Activated CD4-positive, alpha-beta memory T cell treated with anti-CD3 and anti-CD28 coated beads, Interleukin-2, amount 10 ng/mL, durations not matched to agents 7 days and 5 days (primary cell): ENCODE results near the gene SKAP1. TPM values are rescaled to one million over a fixed set of nuclear protein-coding genes. Genes with fewer than 3 reads are reported as not detected.
"Not testable (repeated sequence)": the region's sequence is repeated elsewhere in the genome, so short reads cannot be mapped to it uniquely, and the experiment has no call there.

Experiments used
- CTCF ChIA-PET: fragments of 350-600 bp; sonication (Branson Sonifier 250); formaldehyde crosslinking; loops from one replicate; lab custom pipeline; 2021; ENCODE audit warnings: antibody characterized with exemption, inconsistent platforms; lab: Charles Lee
- POLR2A ChIA-PET: fragments of 350-600 bp; sonication (Branson Sonifier 250); formaldehyde crosslinking; loops from one replicate; lab custom pipeline; 2021; ENCODE audit warnings: antibody characterized with exemption; lab: Charles Lee
- DNase-seq: peaks from one replicate; pipeline ENCODE4 v3.0.0-alpha.2; 2020
- H3K27ac Mint-ChIP-seq: one replicate; pipeline ENCODE4 v1.8.0; 2021; ENCODE audit warnings: mild to moderate bottlenecking, mixed read lengths
- H3K27me3 Mint-ChIP-seq: one replicate; pipeline ENCODE4 v1.8.0; 2021; ENCODE audit warnings: mixed read lengths
- H3K36me3 Mint-ChIP-seq: one replicate; pipeline ENCODE4 v1.8.0; 2021; ENCODE audit warnings: low read depth, mixed read lengths
- H3K4me1 Mint-ChIP-seq: one replicate; pipeline ENCODE4 v1.8.0; 2021; ENCODE audit warnings: mixed read lengths
- H3K4me3 Mint-ChIP-seq: one replicate; pipeline ENCODE4 v1.8.0; 2021; ENCODE audit warnings: mild to moderate bottlenecking, mixed read lengths
- H3K9me3 Mint-ChIP-seq: one replicate; pipeline ENCODE4 v1.8.0; 2021; ENCODE audit warnings: mixed read lengths
- total RNA-seq, 2 experiments: library from RNA; stranded (reverse); gene quantifications; one replicate each; pipeline ENCODE4 v1.2.3, GENCODE V29; 2021

The SKAP1 gene
- total RNA-seq, 2 experiments from 2014 or later = 132 to 133 TPM

DNA sequence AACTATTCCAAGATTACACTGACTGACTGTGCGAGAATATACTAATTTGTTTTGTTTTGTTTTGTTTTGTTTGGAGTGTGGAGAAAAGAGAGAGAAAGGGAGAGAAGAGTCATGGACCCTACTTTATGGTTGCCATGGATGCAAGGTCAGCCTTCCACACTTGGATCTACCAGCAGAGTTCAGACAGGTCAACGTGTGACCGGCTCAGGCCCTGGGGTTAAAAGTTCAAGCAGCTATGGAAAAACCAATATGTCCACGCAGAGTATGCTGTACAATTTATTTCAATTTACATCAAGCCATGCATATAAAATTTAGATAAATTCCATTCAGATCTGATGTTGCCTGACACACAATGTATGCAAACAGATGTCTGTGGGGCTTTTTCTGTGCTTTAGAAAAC lies 122.8 kb downstream of the SKAP1 start:
- ChIA-PET CTCF (interaction anchor here (1.1 to 2.4 kb wide), 8 partner anchors 26 to 312 kb away, joined by 3 to 27 read pairs (median 4); partner anchors contain the start of gene HOXB5), POLR2A (no interaction called here)
- H3K27me3 Mint-ChIP-seq = no peaks in the 10 kb centered on the region
- no peaks in the 10 kb centered on the region for H3K9me3 Mint-ChIP-seq
- peaks cover 10% of the 10 kb centered on the region for H3K4me1 Mint-ChIP-seq
- H3K4me3 Mint-ChIP-seq = no peak overlapping the region
- no peak overlapping the region for H3K27ac Mint-ChIP-seq
- DNase-seq = no peak
- peaks cover 6% of the 10 kb centered on the region for H3K36me3 Mint-ChIP-seq

DNA sequence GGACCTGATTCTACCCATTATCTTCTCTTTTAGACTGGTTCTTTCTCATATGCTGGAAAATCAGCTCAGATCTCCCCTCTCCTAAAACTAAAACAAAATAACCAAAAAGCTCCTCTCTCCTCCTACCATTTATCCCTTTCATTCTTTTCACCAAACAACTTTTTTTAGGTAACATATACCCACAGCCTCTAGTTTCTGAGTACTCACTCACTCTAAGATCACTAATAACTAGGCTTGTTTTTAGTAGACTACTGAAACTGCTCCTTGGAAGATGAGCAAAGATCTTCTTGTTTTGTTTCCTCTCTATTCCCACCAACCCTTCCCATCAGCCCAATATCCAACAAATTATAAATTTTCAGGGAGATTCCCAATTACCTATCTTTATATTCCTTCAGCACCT lies 129.0 kb downstream of the SKAP1 start:
- Mint-ChIP-seq H3K4me3 (no peak overlapping the region), H3K9me3 (no peaks in the 10 kb centered on the region), H3K27me3 (no peaks in the 10 kb centered on the region), H3K27ac (no peak overlapping the region), H3K4me1 (peaks cover 33% of the 10 kb centered on the region), H3K36me3 (peaks cover 10% of the 10 kb centered on the region)
- POLR2A ChIA-PET = no interaction called here
- DNase-seq = no peak
- CTCF ChIA-PET = no interaction called here

DNA sequence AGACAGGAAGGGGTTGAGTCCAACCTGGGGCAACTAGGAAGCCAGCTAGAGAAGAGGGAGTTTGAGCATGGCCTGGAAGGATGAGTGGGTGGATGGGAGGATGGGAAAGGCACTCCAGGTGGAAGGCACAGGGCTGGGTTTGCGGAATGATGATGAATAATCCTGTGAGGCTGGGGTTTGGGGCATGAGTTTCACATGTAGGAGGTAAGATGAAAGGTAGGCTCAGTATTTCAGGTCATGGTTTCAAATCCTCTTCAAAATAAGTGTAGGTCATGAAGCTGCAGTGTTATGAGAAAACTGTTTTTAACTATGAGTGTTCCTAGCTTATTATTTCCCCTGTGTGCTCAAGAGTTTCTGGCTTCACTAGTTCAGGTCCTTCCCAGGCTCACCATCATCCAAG lies 130.3 kb downstream of the SKAP1 start:
- no peaks in the 10 kb centered on the region for H3K9me3 Mint-ChIP-seq
- POLR2A ChIA-PET = no interaction called here
- H3K27ac Mint-ChIP-seq = no peak overlapping the region
- peaks cover 45% of the 10 kb centered on the region for H3K4me1 Mint-ChIP-seq
- CTCF ChIA-PET = no interaction called here
- no peak overlapping the region for H3K4me3 Mint-ChIP-seq
- H3K36me3 Mint-ChIP-seq = peaks cover 10% of the 10 kb centered on the region
- DNase-seq = no peak
- no peaks in the 10 kb centered on the region for H3K27me3 Mint-ChIP-seq

DNA sequence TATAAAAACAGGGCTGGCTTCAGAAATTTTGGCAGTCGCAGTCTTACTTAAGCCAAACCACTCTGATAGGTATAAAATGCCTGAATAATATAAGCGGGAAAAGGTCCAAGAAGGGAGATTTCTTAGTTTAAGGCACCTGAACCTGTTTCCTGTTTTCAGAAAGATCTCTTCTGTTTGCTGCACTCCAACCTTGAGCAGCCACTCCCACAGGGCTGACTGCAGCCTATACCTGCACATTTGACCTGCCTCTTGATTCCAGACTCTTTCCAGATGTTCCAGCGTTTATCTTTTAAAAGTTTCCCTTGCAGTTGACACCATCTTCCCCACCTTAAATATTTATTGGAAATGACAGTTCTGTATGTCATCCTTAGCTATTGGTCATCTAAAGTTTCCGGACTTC lies 132.2 kb downstream of the SKAP1 start:
- H3K27me3 Mint-ChIP-seq = no peaks in the 10 kb centered on the region
- ChIA-PET POLR2A (no interaction called here), CTCF (interaction anchor here (0.7 to 1.5 kb wide), 2 partner anchors 38 to 304 kb away, joined by 3 to 4 read pairs; no protein-coding TSS in a partner anchor)
- H3K9me3 Mint-ChIP-seq = no peaks in the 10 kb centered on the region
- no peak overlapping the region for H3K27ac Mint-ChIP-seq
- peaks cover 60% of the 10 kb centered on the region for H3K4me1 Mint-ChIP-seq
- no peak for DNase-seq
- H3K36me3 Mint-ChIP-seq = peaks cover 17% of the 10 kb centered on the region
- no peak overlapping the region for H3K4me3 Mint-ChIP-seq

DNA sequence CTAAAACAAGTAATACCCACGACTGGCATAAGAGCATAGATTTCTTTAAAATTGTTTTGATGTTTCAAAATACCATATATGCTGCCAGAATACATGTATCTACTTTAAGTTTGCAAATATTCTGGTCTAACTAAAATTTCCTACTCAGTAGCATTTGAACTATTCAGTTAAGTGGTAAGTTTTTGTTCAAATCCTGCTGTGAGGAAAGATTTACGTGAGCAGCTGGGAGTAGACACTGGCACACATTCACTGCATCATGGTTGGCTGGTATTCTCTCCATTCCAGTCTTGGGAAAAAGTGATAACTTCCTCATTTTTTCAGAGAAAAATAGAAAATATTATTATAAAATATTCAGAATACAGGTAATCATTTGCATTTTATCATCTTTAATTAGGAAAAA lies 133.6 kb downstream of the SKAP1 start:
- H3K27me3 Mint-ChIP-seq = no peaks in the 10 kb centered on the region
- DNase-seq = no peak
- no peak overlapping the region for H3K4me3 Mint-ChIP-seq
- peaks cover 61% of the 10 kb centered on the region for H3K4me1 Mint-ChIP-seq
- ChIA-PET CTCF (interaction anchor here (0.6 to 0.7 kb wide), 2 partner anchors 12 to 199 kb away, joined by 3 to 4 read pairs; no protein-coding TSS in a partner anchor), POLR2A (interaction anchor here (0.6 to 1.3 kb wide), 2 partner anchors 110 to 143 kb away, joined by 3 read pairs; no protein-coding TSS in a partner anchor)
- no peaks in the 10 kb centered on the region for H3K9me3 Mint-ChIP-seq
- peaks cover 17% of the 10 kb centered on the region for H3K36me3 Mint-ChIP-seq
- no peak overlapping the region for H3K27ac Mint-ChIP-seq

DNA sequence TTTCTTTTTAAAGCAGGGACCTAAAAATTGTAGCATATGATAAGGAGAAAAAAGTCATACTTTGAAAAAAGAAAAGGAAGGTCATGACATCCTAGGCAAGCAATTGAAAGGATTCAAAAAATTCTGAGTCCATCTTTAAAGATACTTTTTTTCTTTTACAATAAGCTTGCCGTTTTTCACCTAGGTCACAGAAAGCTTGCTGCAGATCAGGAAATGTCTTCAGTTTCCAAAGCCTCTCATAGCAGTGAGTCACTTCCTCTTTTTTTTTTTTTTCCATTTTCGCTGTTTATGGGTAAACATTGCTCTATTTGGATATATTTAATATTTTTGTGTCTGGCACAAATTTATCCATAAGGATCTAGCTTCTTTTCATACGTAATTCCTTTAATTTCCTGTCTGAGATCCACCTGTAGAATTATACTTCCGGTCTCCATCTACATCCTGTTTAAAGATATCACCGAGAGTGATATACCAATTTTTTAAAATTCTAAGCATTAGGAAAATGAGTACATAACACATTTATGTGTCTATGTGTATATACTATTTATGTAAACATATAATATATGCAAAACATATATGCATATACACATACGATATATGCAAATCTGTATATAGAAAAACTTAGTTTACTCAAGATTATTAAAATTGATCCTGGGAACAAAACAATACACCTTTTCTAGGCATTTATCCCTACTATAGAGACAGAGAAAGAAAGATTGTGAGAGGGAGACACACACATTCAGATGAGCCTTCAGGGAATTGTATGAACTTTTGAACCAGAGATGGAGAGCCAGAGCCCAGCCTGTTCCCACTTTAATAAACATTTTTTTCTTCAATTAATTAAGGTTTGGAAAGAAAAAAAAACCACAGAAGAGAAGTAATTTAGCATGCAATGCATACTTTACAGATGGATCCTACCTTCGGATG lies 134.4 kb downstream of the SKAP1 start:
- peaks cover 20% of the 10 kb centered on the region for H3K36me3 Mint-ChIP-seq
- peak overlapping the region; percentile 72 for H3K4me3 Mint-ChIP-seq
- ChIA-PET CTCF (interaction anchor here (0.6 to 2.8 kb wide), 7 partner anchors 9 to 298 kb away, joined by 3 to 7 read pairs (median 4); partner anchors contain the start of gene HOXB5), POLR2A (interaction anchor here (0.6 to 1.6 kb wide), 9 partner anchors 9 to 293 kb away, joined by 3 to 4 read pairs (median 3); partner anchors contain the start of gene NFE2L1)
- DNase-seq = no peak
- peak overlapping the region; percentile 92 for H3K27ac Mint-ChIP-seq
- H3K4me1 Mint-ChIP-seq = peaks cover 56% of the 10 kb centered on the region
- H3K9me3 Mint-ChIP-seq = no peaks in the 10 kb centered on the region
- no peaks in the 10 kb centered on the region for H3K27me3 Mint-ChIP-seq

DNA sequence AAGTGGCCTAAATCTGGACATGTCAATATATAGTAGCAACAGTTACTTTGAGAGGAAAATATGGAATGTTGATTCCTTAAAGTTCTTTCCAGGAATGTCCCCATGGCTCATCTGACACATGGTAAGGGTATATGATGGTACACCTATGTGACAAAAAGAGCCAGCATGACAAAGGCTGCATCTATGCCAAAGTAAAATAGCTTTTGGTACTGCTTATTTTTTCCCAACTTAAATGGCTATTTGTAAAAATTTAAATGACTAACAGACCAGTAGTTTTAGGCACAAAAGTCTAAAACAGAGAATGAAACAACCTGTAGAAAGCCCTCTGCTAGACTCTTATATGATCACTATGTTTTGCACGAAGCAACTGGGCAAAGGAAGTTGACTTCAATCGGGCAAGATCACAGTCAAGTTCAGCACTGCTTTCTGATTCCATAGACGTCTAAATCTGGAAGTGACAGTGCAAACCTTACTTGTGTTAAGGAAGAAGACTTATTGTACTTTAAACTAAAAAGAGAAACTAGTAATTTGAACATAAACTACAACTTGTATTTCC lies 135.1 kb downstream of the SKAP1 start:
- Mint-ChIP-seq H3K9me3 (no peaks in the 10 kb centered on the region), H3K4me1 (peaks cover 50% of the 10 kb centered on the region), H3K4me3 (peak overlapping the region; percentile 72), H3K27ac (peak overlapping the region; percentile 92), H3K27me3 (no peaks in the 10 kb centered on the region), H3K36me3 (peaks cover 16% of the 10 kb centered on the region)
- ChIA-PET POLR2A (interaction anchor here (0.6 to 1.6 kb wide), 9 partner anchors 10 to 294 kb away, joined by 3 to 5 read pairs (median 3); partner anchors contain the start of gene NFE2L1), CTCF (interaction anchor here (0.8 to 2.8 kb wide), 5 partner anchors 9 to 33 kb away, joined by 3 to 8 read pairs (median 6); no protein-coding TSS in a partner anchor)
- no peak for DNase-seq

DNA sequence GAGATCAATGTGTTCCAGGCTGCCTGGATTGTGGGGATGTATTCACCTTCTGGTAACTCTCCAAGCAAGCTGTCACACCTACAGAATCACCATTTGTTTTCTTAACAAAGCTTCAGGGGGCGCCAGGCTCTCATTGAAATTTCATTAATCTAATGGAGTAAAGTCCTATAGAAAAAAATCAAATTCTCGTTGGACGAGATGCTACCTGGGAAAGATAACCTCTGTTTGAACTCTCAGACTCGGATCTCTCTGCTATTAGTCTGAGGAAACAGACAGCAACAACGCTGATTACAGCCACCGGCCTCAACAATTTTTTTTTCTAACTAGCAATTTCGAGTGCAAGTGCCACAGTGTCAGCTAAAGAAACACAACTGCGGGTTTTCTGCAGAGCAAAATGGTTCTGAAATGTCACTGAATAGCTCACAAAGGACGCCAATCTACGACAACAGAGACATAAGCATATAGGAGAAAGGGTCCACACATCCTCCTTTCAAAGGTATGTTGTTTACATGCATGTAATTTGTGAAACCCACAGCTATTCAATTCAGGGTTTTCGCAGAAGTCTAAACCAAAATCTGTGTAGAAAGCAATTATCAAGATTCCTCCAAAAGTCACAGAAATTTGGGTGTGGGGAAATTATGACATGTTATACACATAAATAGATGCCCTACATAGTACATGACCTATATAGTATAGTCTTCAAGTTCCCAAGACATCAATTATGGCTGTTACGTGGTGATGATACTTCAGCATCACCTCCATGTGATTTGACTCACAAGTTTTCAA lies 135.8 kb downstream of the SKAP1 start:
- Mint-ChIP-seq H3K4me3 (peak overlapping the region; percentile 72), H3K36me3 (peaks cover 10% of the 10 kb centered on the region), H3K27me3 (no peaks in the 10 kb centered on the region), H3K4me1 (peaks cover 44% of the 10 kb centered on the region), H3K9me3 (no peaks in the 10 kb centered on the region), H3K27ac (peak overlapping the region; percentile 92)
- no peak for DNase-seq
- ChIA-PET CTCF (interaction anchor here (1.0 to 2.8 kb wide), 5 partner anchors 10 to 44 kb away, joined by 3 to 8 read pairs (median 5); no protein-coding TSS in a partner anchor), POLR2A (interaction anchor here (1.0 to 1.6 kb wide), 4 partner anchors 11 to 57 kb away, joined by 3 to 5 read pairs (median 4); no protein-coding TSS in a partner anchor)

DNA sequence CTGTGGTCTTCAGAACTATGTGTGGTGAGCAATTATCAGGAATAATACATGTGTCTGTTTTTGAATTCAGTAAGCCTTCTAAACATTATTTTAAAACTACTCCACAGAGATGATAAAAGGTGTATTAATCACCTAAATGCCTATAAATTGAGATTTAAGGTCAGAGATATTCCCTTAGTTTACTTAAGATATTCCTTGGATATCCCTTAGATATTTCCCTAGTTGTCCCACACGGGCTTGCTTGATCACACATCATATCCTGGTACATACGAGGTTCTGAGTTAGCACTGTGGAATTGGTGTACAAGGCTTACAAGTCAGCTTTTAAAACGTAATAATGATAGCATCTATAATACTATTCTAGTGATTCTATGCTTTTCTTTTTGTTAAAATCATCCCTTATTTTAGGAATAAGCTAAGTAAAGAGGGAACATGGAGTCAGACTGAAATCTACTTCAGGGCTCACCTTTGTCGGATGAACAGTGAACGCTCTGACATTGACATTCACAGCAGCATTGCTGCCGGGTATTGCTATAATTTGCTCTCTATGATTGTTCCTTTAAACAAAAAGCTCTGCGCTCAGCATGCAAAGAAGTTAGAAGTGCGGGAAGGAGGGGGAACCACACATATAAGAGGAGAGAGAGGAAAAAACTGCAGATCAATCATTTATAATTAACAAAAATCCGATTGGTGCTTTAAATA lies 136.5 kb downstream of the SKAP1 start:
- H3K9me3 Mint-ChIP-seq = no peaks in the 10 kb centered on the region
- ChIA-PET POLR2A (interaction anchor here (1.0 to 1.4 kb wide), 2 partner anchors 10 to 30 kb away, joined by 3 to 5 read pairs; no protein-coding TSS in a partner anchor), CTCF (interaction anchor here (1.0 to 2.8 kb wide), 5 partner anchors 11 to 43 kb away, joined by 3 to 8 read pairs (median 5); no protein-coding TSS in a partner anchor)
- no peak overlapping the region for H3K4me3 Mint-ChIP-seq
- no peak for DNase-seq
- H3K27ac Mint-ChIP-seq = peak overlapping the region; percentile 92
- peaks cover 10% of the 10 kb centered on the region for H3K36me3 Mint-ChIP-seq
- H3K4me1 Mint-ChIP-seq = peaks cover 42% of the 10 kb centered on the region
- no peaks in the 10 kb centered on the region for H3K27me3 Mint-ChIP-seq

DNA sequence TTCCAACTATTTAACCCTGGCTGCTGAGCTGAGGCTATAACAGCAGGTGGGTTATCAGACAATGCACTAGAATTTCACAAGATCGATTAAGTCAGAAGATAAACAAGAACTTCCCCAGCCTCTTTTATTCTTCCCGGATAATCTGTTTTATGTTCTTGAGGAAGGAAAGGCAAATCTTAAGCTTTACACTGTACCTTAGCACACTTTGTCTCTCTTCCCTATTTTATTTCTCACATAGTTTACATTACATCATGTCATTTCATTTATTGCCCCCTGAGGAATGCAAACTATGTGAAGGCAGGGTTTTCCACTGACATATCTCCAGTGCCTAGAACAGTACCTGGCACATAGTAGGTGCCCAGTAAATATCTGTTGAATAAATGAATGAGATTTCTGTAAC lies 139.6 kb downstream of the SKAP1 start:
- H3K4me1 Mint-ChIP-seq = peaks cover 25% of the 10 kb centered on the region
- H3K4me3 Mint-ChIP-seq = no peak overlapping the region
- DNase-seq = no peak
- CTCF ChIA-PET = no interaction called here
- H3K9me3 Mint-ChIP-seq = no peaks in the 10 kb centered on the region
- no peak overlapping the region for H3K27ac Mint-ChIP-seq
- H3K36me3 Mint-ChIP-seq = peaks cover 18% of the 10 kb centered on the region
- no peaks in the 10 kb centered on the region for H3K27me3 Mint-ChIP-seq
- POLR2A ChIA-PET = no interaction called here

DNA sequence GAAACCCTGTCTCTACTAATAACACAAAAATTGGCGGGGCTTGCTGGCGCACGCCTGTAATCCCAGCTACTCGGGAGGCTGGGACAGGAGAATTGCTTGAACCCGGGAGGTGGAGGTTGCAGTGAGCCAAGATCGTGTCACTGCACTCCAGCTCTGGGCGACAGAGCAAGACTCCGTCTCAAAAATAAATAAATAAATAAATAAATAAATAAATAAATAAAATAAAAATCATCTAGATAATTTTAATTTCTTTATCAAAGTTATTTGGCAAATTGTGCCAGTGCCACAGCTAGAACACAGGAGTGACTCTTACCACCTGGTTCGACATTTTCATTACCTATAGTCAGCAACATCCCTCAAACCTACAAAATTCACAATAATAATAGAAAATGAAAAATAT lies 143.1 kb downstream of the SKAP1 start:
- POLR2A ChIA-PET, H3K27me3 Mint-ChIP-seq, DNase-seq, H3K4me1 Mint-ChIP-seq, H3K27ac Mint-ChIP-seq, H3K4me3 Mint-ChIP-seq, H3K9me3 Mint-ChIP-seq: not testable (repeated sequence)
- peaks cover 13% of the 10 kb centered on the region for H3K36me3 Mint-ChIP-seq
- CTCF ChIA-PET = interaction anchor here (1.0 kb wide), 1 partner anchor 21 kb away, joined by 3 read pairs; no protein-coding TSS in a partner anchor

DNA sequence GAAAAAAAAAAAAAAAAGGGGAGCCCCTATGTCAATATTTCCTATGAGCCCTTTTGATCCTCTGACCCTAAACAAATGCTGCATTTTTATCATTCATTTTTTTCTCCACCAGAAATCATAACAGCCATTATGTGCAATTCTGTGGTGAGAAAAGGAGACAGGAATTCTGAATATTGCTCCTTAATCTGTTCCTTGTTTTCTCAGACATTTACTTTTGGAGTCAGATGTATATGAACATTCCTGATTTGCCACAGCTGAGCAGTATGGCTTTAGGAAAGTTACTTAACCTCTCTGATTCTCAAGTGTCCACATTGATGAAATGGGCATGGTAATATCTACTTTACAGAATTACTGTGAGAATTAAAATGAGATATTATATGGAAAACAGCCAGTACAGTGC lies 144.4 kb downstream of the SKAP1 start:
- Mint-ChIP-seq H3K9me3 (no peaks in the 10 kb centered on the region), H3K36me3 (peaks cover 10% of the 10 kb centered on the region), H3K27me3 (no peaks in the 10 kb centered on the region), H3K4me3 (no peak overlapping the region), H3K27ac (no peak overlapping the region), H3K4me1 (peaks cover 5% of the 10 kb centered on the region)
- ChIA-PET POLR2A (no interaction called here), CTCF (no interaction called here)
- no peak for DNase-seq
